SK-N-SH treated with all-trans-retinoic acid at 6 μM for 48 hours (cell line): ENCODE results near the gene STK4.

ENCODE experiments used
- ARNTL ChIP-seq: fragments of 450-650 bp; formaldehyde crosslinking; IDR thresholded peaks from 2 replicates; pipeline ENCODE4 v1.5.0; 2020; ENCODE audit warnings: low read depth, mild to moderate bottlenecking, moderate library complexity, borderline replicate concordance
- BACH2 ChIP-seq: fragments of 250-450 bp; sonication (Bioruptor Pico); IDR thresholded peaks from 2 replicates; pipeline ENCODE4 v1.9.0; 2021; ENCODE audit warnings: mild to moderate bottlenecking, borderline replicate concordance
- OSR1 ChIP-seq: fragments of 250-450 bp; sonication (Bioruptor Pico); IDR thresholded peaks from 2 replicates; pipeline ENCODE4 v1.8.0; 2022; ENCODE audit warnings: moderate library complexity, mild to moderate bottlenecking, inconsistent platforms
- PPARA ChIP-seq: fragments of 250-450 bp; sonication (Bioruptor Pico); IDR thresholded peaks from 2 replicates; pipeline ENCODE4 v1.5.0; 2020; ENCODE audit warnings: mild to moderate bottlenecking, borderline replicate concordance
- RARB ChIP-seq: fragments of 250-450 bp; sonication (Bioruptor Pico); IDR thresholded peaks from 2 replicates; pipeline ENCODE4 v1.8.0; 2021; ENCODE audit warnings: mild to moderate bottlenecking, moderate library complexity
- TCF4 ChIP-seq: fragments of 250-450 bp; sonication (Bioruptor Pico); IDR thresholded peaks from 2 replicates; pipeline ENCODE4 v1.8.0; 2021; ENCODE audit warnings: mild to moderate bottlenecking, moderate library complexity, borderline replicate concordance
- ZFP3 ChIP-seq: fragments of 250-450 bp; sonication (Bioruptor Pico); IDR thresholded peaks from 2 replicates; pipeline ENCODE4 v1.5.0; 2020; ENCODE audit warnings: mild to moderate bottlenecking, moderate library complexity
- ZNF565 ChIP-seq: fragments of 450-650 bp; formaldehyde crosslinking; conservative IDR thresholded peaks from 2 replicates; pipeline ENCODE4 v1.5.0; 2020; ENCODE audit warnings: low read depth, mild to moderate bottlenecking, moderate library complexity
- ZNF8 ChIP-seq: fragments of 450-650 bp; formaldehyde crosslinking; IDR thresholded peaks from 2 replicates; pipeline ENCODE4 v1.5.0; 2020; ENCODE audit warnings: mild to moderate bottlenecking, moderate library complexity
- TF ChIP-seq, protein P1 (sequence below): fragments of 250-450 bp; sonication (Bioruptor Pico); IDR thresholded peaks from 2 replicates; pipeline ENCODE4 v1.8.0; 2020; ENCODE audit warnings: mild to moderate bottlenecking, moderate library complexity, borderline replicate concordance
- TF ChIP-seq, protein P2 (sequence below): fragments of 250-450 bp; sonication (Bioruptor Pico); IDR thresholded peaks from 2 replicates; pipeline ENCODE4 v1.8.0; 2021; ENCODE audit warnings: low read depth, mild to moderate bottlenecking, moderate library complexity, borderline replicate concordance
- TF ChIP-seq, protein P3 (sequence below): fragments of 250-450 bp; sonication (Bioruptor Pico); IDR thresholded peaks from 2 replicates; pipeline ENCODE4 v1.5.1; 2021; ENCODE audit warnings: mild to moderate bottlenecking, moderate library complexity

DNA sequence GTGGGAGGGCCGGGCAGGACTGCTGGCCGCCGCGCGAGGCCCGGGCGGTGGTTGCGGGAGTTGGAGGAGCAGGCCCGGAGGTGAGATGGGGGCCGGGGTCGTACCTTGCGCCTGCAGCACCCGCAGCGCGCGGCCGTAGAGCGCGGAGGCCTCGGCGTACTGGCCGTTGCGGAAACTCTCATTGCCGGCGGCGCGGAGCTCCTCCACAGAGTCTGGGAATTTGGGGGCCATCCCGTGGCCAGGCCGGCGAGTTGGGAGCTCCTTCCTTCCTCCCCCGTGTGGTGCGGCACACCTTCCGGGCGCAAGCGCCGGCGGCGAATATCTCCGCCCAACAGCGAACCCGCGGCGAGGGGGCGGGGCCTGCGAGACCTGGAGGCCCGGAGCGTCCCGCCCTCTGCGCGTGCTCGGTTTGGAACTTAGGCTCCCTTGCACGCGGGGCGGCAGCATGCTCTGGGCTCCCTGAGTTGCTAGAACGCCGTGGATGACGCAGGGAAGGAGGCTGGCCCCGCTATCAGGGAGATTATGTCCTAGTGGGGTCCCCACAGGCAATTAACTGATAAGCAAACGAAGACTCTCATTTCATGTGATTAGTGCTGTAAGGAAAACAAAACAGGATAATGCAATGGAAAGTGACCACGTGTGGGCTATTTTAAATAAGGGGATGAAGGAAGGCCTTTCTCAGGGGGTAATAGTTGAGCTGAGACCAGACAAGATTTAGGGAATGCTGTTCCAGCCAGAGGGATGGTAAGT, 6.0 kb upstream of the STK4 start, which contains the start of gene TOMM34:
- TF ChIP-seq, protein P1, sequence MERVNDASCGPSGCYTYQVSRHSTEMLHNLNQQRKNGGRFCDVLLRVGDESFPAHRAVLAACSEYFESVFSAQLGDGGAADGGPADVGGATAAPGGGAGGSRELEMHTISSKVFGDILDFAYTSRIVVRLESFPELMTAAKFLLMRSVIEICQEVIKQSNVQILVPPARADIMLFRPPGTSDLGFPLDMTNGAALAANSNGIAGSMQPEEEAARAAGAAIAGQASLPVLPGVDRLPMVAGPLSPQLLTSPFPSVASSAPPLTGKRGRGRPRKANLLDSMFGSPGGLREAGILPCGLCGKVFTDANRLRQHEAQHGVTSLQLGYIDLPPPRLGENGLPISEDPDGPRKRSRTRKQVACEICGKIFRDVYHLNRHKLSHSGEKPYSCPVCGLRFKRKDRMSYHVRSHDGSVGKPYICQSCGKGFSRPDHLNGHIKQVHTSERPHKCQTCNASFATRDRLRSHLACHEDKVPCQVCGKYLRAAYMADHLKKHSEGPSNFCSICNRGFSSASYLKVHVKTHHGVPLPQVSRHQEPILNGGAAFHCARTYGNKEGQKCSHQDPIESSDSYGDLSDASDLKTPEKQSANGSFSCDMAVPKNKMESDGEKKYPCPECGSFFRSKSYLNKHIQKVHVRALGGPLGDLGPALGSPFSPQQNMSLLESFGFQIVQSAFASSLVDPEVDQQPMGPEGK (CRISPR knock-in tag), result no peak
- TF ChIP-seq ARNTL (CRISPR knock-in tag) (no peak), ZNF565 (CRISPR knock-in tag) (no peak), TCF4 (CRISPR knock-in tag) (no peak), BACH2 (no peak), RARB (CRISPR knock-in tag) (no peak), OSR1 (CRISPR knock-in tag) (no peak), ZFP3 (CRISPR knock-in tag) (no peak), PPARA (CRISPR knock-in tag) (no peak), ZNF8 (CRISPR knock-in tag) (no peak)
- TF ChIP-seq, protein P2, sequence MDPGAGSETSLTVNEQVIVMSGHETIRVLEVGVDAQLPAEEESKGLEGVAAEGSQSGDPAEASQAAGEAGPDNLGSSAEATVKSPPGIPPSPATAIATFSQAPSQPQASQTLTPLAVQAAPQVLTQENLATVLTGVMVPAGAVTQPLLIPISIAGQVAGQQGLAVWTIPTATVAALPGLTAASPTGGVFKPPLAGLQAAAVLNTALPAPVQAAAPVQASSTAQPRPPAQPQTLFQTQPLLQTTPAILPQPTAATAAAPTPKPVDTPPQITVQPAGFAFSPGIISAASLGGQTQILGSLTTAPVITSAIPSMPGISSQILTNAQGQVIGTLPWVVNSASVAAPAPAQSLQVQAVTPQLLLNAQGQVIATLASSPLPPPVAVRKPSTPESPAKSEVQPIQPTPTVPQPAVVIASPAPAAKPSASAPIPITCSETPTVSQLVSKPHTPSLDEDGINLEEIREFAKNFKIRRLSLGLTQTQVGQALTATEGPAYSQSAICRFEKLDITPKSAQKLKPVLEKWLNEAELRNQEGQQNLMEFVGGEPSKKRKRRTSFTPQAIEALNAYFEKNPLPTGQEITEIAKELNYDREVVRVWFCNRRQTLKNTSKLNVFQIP, result no peak
- TF ChIP-seq, protein P3, sequence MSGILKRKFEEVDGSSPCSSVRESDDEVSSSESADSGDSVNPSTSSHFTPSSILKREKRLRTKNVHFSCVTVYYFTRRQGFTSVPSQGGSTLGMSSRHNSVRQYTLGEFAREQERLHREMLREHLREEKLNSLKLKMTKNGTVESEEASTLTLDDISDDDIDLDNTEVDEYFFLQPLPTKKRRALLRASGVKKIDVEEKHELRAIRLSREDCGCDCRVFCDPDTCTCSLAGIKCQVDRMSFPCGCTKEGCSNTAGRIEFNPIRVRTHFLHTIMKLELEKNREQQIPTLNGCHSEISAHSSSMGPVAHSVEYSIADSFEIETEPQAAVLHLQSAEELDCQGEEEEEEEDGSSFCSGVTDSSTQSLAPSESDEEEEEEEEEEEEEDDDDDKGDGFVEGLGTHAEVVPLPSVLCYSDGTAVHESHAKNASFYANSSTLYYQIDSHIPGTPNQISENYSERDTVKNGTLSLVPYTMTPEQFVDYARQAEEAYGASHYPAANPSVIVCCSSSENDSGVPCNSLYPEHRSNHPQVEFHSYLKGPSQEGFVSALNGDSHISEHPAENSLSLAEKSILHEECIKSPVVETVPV (CRISPR knock-in tag), result no peak
